ENCODE results near the gene ZNF367. TPM values are rescaled to one million over a fixed set of nuclear protein-coding genes. Genes with fewer than 3 reads are reported as not detected.

Gene ZNF367
- polyA plus RNA-seq, 1 donor from 2014 or later = 2.0 TPM

- no peaks in the 10 kb centered on the region for H3K9me2 ChIP-seq (ENCODE audit: insufficient read depth, low read length)
- H3K9me3 ChIP-seq (ENCODE audit: low read length) = no peaks in the 10 kb centered on the region
- TF ChIP-seq EP300 (conservative IDR thresholded peaks at IDR 0.05; ENCODE audit: poor library complexity, severe bottlenecking) (no peak), TAF1 (IDR thresholded peaks at IDR 0.05; ENCODE audit: low read depth) (no peak), POLR2AphosphoS5 (IDR thresholded peaks at IDR 0.05) (no peak), REST (IDR thresholded peaks at IDR 0.05; ENCODE audit: borderline replicate concordance) (no peak), CTCF (IDR thresholded peaks at IDR 0.05; ENCODE audit: poor library complexity, severe bottlenecking) (no peak), SMC3 (conservative IDR thresholded peaks at IDR 0.05; ENCODE audit: poor library complexity) (no peak), EZH2 (IDR thresholded peaks at IDR 0.05; ENCODE audit: borderline replicate concordance, insufficient read depth, low read length, poor library complexity, severe bottlenecking) (no peak), MXI1 (conservative IDR thresholded peaks at IDR 0.05; ENCODE audit: poor library complexity, severe bottlenecking) (no peak), RAD21 (conservative IDR thresholded peaks at IDR 0.05) (no peak)
- no peaks in the 10 kb centered on the region for H3F3A ChIP-seq (ENCODE audit: insufficient read depth, low read length, poor library complexity, severe bottlenecking)
- H4K20me1 ChIP-seq (ENCODE audit: insufficient read depth) = no peaks in the 10 kb centered on the region
- no peaks in the 10 kb centered on the region for H3K79me2 ChIP-seq (replicated peaks; ENCODE audit: insufficient read depth, low read length)
- no peak overlapping the region for H3K4me2 ChIP-seq (ENCODE audit: low read length)
- H3K27ac ChIP-seq (ENCODE audit: low read length) = no peak overlapping the region
- no peaks in the 10 kb centered on the region for H3K27me3 ChIP-seq (ENCODE audit: insufficient read depth, low read depth, low read length)
- no peak overlapping the region for H2AFZ ChIP-seq (ENCODE audit: low read depth, low read length)
- H3K4me3 ChIP-seq (ENCODE audit: low read length) = no peak overlapping the region
- H3K9ac ChIP-seq (ENCODE audit: low read length) = no peak overlapping the region
- H3K36me3 ChIP-seq (ENCODE audit: insufficient read depth, low read length) = no peaks in the 10 kb centered on the region
Measured at GRCh38 chr9:96461336-96461735, 43.2 kb upstream of the ZNF367 start.

- no peak overlapping the region for H3K4me2 ChIP-seq (ENCODE audit: low read length)
- H3K9me2 ChIP-seq (ENCODE audit: insufficient read depth, low read length) = no peaks in the 10 kb centered on the region
- TF ChIP-seq EZH2 (IDR thresholded peaks at IDR 0.05; ENCODE audit: borderline replicate concordance, insufficient read depth, low read length, poor library complexity, severe bottlenecking) (no peak), CTCF (IDR thresholded peaks at IDR 0.05; ENCODE audit: poor library complexity, severe bottlenecking) (no peak), RAD21 (conservative IDR thresholded peaks at IDR 0.05) (no peak), REST (IDR thresholded peaks at IDR 0.05; ENCODE audit: borderline replicate concordance) (no peak), MXI1 (conservative IDR thresholded peaks at IDR 0.05; ENCODE audit: poor library complexity, severe bottlenecking) (no peak), EP300 (conservative IDR thresholded peaks at IDR 0.05; ENCODE audit: poor library complexity, severe bottlenecking) (no peak), POLR2AphosphoS5 (IDR thresholded peaks at IDR 0.05) (no peak), SMC3 (conservative IDR thresholded peaks at IDR 0.05; ENCODE audit: poor library complexity) (no peak), TAF1 (IDR thresholded peaks at IDR 0.05; ENCODE audit: low read depth) (no peak)
- H2AFZ ChIP-seq (ENCODE audit: low read depth, low read length) = no peak overlapping the region
- no peak overlapping the region for H3K27ac ChIP-seq (ENCODE audit: low read length)
- H3K79me2 ChIP-seq (replicated peaks; ENCODE audit: insufficient read depth, low read length) = no peaks in the 10 kb centered on the region
- H3K9ac ChIP-seq (ENCODE audit: low read length) = no peak overlapping the region
- no peaks in the 10 kb centered on the region for H3K36me3 ChIP-seq (ENCODE audit: insufficient read depth, low read length)
- H3F3A ChIP-seq (ENCODE audit: insufficient read depth, low read length, poor library complexity, severe bottlenecking) = no peaks in the 10 kb centered on the region
- no peaks in the 10 kb centered on the region for H3K27me3 ChIP-seq (ENCODE audit: insufficient read depth, low read depth, low read length)
- no peak overlapping the region for H3K4me3 ChIP-seq (ENCODE audit: low read length)
- H4K20me1 ChIP-seq (ENCODE audit: insufficient read depth) = no peaks in the 10 kb centered on the region
- H3K9me3 ChIP-seq (ENCODE audit: low read length) = no peaks in the 10 kb centered on the region
Measured at GRCh38 chr9:96460882-96461281, 42.7 kb upstream of the ZNF367 start.
